K562 (cell line): ENCODE measurements around the gene LHPP. TPM values are rescaled to one million over a fixed set of nuclear protein-coding genes. Genes with fewer than 3 reads are reported as not detected.

Experiments used
- ATAC-seq: fragments of 200-7000 bp; cut with Tn5 transposase; 3 replicates; pipeline ENCODE4 v1.9.1; 2020; ENCODE audit warnings: moderate library complexity
- BruUV-seq: library from RNA; stranded (reverse); fragments of 400-500 nt; replicated peaks from 2 replicates; lab custom pipeline; 2021; lab: Mats Ljungman, UMichigan
- CTCF ChIA-PET: fragments of 300-600 bp; formaldehyde crosslinking; extraction: SDS; loops from one replicate; lab custom pipeline; 2021; ENCODE audit warnings: low intra/inter-chr PET ratio; lab: Yijun Ruan, JAX
- POLR2A ChIA-PET: fragments of 300-600, 350-650 bp; sonication (Branson Sonifier 250); formaldehyde crosslinking; extraction: SDS; loops from one replicate; lab custom pipeline; 2021; ENCODE audit warnings: antibody characterized with exemption, inconsistent platforms; lab: Yijun Ruan, JAX
- DNase-seq, 4 experiments: peaks; one replicate each; pipeline versions ENCODE4 v3.0.0 to v3.0.0-alpha.2; 2011 to 2018; ENCODE audit warnings: low spot score in 3 of 4, mixed read lengths in 3 of 4; ENCODE audit errors: extremely low read depth in 1 of 4
- FAIRE-seq: peaks from 2 replicates; lab custom pipeline; 2011; peaks lifted over from hg19 to GRCh38; lab: Jason Lieb, UNC
- H2AFZ ChIP-seq: 2 replicates; pipeline ENCODE4 v1.6.0; 2011; ENCODE audit warnings: low read depth, low read length, control low read depth, inconsistent platforms
- H3K27ac ChIP-seq: fragments of 200-600 bp; 3 replicates; pipeline ENCODE4 v1.8.0; 2011; ENCODE audit warnings: low read depth, mild to moderate bottlenecking, control low read depth, inconsistent platforms, low read length, moderate library complexity, mixed read lengths; ENCODE audit errors: extremely low read depth
- H3K27me3 ChIP-seq, 2 experiments: fragments of 300-600 bp in 1 of 2; 2 replicates in 1 of 2; 3 replicates in 1 of 2; pipeline versions ENCODE4 v1.6.0 to v1.8.0; 2011; ENCODE audit warnings: inconsistent platforms in 2 of 2, low read length in 2 of 2, mild to moderate bottlenecking in 1 of 2, mixed read lengths in 1 of 2, moderate library complexity in 1 of 2; ENCODE audit not compliant: control insufficient read depth in 2 of 2, insufficient read depth in 2 of 2
- H3K36me3 ChIP-seq: fragments of 300-600 bp; 3 replicates; pipeline ENCODE4 v1.8.0; 2011; ENCODE audit warnings: mild to moderate bottlenecking, low read length, inconsistent platforms; ENCODE audit not compliant: control insufficient read depth, insufficient read depth
- H3K4me1 ChIP-seq, 2 experiments: fragments of 200-600 bp in 1 of 2; replicated peaks in 1 of 2; 2 replicates in 1 of 2; 3 replicates in 1 of 2; pipeline versions ENCODE4 v1.5.1 to v1.8.0; 2011; ENCODE audit warnings: inconsistent platforms in 2 of 2, low read length in 2 of 2, mild to moderate bottlenecking in 1 of 2, mixed read lengths in 1 of 2, moderate library complexity in 1 of 2; ENCODE audit not compliant: control insufficient read depth in 2 of 2, insufficient read depth in 2 of 2
- H3K4me2 ChIP-seq: 2 replicates; pipeline ENCODE4 v1.6.1; 2011; ENCODE audit warnings: low read length, control low read depth, inconsistent platforms, mixed read lengths; ENCODE audit not compliant: insufficient read depth
- H3K4me3 ChIP-seq: fragments of 200-600 bp; sonication (generic), shearing (Covaris generic); 2 replicates; pipeline ENCODE4 v1.5.1; 2016; ENCODE audit warnings: control low read depth, inconsistent platforms
- H3K79me2 ChIP-seq: fragments of 200-600 bp; 3 replicates; pipeline ENCODE4 v1.8.0; 2011; ENCODE audit warnings: low read length, inconsistent platforms; ENCODE audit not compliant: control insufficient read depth, insufficient read depth
- H3K9ac ChIP-seq, 2 experiments: 2 replicates each; pipeline versions ENCODE4 v1.6.0 to v1.6.1; 2011; ENCODE audit warnings: low read depth in 2 of 2, low read length in 2 of 2, control low read depth in 1 of 2, inconsistent platforms in 1 of 2, mild to moderate bottlenecking in 1 of 2, mixed read lengths in 1 of 2; ENCODE audit not compliant: insufficient read depth in 1 of 2
- H3K9me1 ChIP-seq: one replicate; pipeline ENCODE4 v1.6.0; 2011; ENCODE audit warnings: inconsistent platforms, mild to moderate bottlenecking, low read length, moderate library complexity; ENCODE audit not compliant: control insufficient read depth, insufficient read depth
- H3K9me3 ChIP-seq: replicated peaks from 2 replicates; pipeline ENCODE4 v1.5.1; 2011; ENCODE audit warnings: low read depth, low read length, inconsistent platforms; ENCODE audit not compliant: control insufficient read depth, insufficient read depth
- H4K20me1 ChIP-seq: replicated peaks from 2 replicates; pipeline ENCODE4 v1.6.1; 2011; ENCODE audit warnings: low read length, inconsistent platforms, mixed read lengths; ENCODE audit not compliant: control insufficient read depth, insufficient read depth
- C11orf30 ChIP-seq: fragments of 450-650 bp; IDR thresholded peaks from 2 replicates; pipeline ENCODE4 v1.6.1; 2016; ENCODE audit warnings: low read depth, mild to moderate bottlenecking
- GABPB2 ChIP-seq: fragments of 250-450 bp; sonication (Bioruptor Pico); conservative IDR thresholded peaks from 2 replicates; pipeline ENCODE4 v1.5.1; 2021; ENCODE audit warnings: mild to moderate bottlenecking
- RBM25 ChIP-seq: fragments of 200-400 bp; formaldehyde crosslinking; IDR thresholded peaks from 2 replicates; pipeline ENCODE4 v1.6.1; 2018; ENCODE audit warnings: low read length, low read depth, moderate library complexity; ENCODE audit not compliant: severe bottlenecking
- ZBTB33 ChIP-seq: sonication (generic); formaldehyde crosslinking; IDR thresholded peaks from 2 replicates; pipeline ENCODE4 v1.8.1; 2023; ENCODE audit warnings: mild to moderate bottlenecking, missing genetic modification reagents
- ZC3H11A ChIP-seq: IDR thresholded peaks from 2 replicates; pipeline ENCODE4 v1.6.1; 2012; ENCODE audit warnings: low read depth, low read length, improper control_type of control experiment
- WGBS: fragments of 100-300 bp; shearing (Covaris generic); methylation state at CpG from one replicate; pipeline ENCODE4 v1.1.6; 2016; ENCODE audit warnings: low coverage, mixed read lengths; ENCODE audit not compliant: insufficient coverage; ENCODE audit errors: missing lambda C conversion rate; 5-methylcytosine and 5-hydroxymethylcytosine counted together
- in situ Hi-C: fragments of 300-500 bp; cut with MboI; formaldehyde crosslinking; loops from 4 replicates; pipeline ENCODE4 v1.15.0; 2018; ENCODE audit warnings: inconsistent platforms, mixed read lengths
- intact Hi-C: fragments of 100-400 bp; cut with micrococcal nuclease; formaldehyde crosslinking; loops from 2 replicates; pipeline ENCODE4 v1.14.2; 2022
- polyA plus RNA-seq, 8 experiments: library from polyadenylated mRNA; depleted of rRNA in 4 of 8; stranded (reverse) in 5 of 8; unstranded in 3 of 8; fragments of >200 nt; fragmentation: Nextera tagmentation in 2 of 8; fragmentation: Illumina TruSeq in 1 of 8; extraction: Ambion mirVana in 2 of 8; extraction: Trizol in 1 of 8; gene quantifications; 2 replicates each; pipeline versions ENCODE4 v1.2.1 to v1.2.3, GENCODE V29; 2011 to 2014; ENCODE audit warnings: inconsistent platforms in 1 of 8, missing spikeins in 1 of 8
- total RNA-seq, 7 experiments: library from RNA; depleted of rRNA in 6 of 7; stranded (reverse); fragments of >200 nt in 6 of 7; fragmentation: Illumina TruSeq in 2 of 7; extraction: Trizol in 2 of 7; gene quantifications; 2 replicates each; pipeline versions ENCODE4 v1.2.1 to v1.2.3, GENCODE V29; 2011 to 2021; ENCODE audit warnings: low replicate concordance in 1 of 7

Gene LHPP
- total and polyA plus RNA-seq, 9 of the 15 experiments (the other 6 are each of a cell fraction or from before 2014, with no cell fraction given) = 0.34 to 7.4 (median 3.0) TPM

DNA sequence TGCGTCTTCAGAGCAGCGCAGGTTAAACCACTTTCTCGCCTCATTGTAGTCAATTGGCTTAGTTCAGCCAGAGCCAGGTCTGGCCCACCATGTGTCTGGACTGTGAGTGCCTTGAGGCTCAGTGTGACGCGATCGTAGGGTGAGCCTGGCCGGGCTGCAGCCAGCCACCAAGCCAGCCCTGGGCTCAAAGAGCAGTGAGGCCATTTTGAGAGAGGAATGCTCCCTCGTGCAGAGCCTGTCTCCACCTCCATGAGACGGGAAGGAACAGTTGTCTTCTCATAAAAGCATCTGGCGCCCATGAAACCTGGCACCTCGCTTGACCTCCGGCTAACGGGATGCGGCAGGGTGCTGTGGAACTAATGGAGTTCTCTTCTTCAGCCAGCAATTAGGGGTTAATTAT, 34.5 kb downstream of the LHPP start:
- ChIA-PET POLR2A (interaction anchor here (0.6 kb wide), 1 partner anchor 9 kb away, joined by 3 read pairs; no protein-coding TSS in a partner anchor), CTCF (no interaction called here)
- FAIRE-seq = no peak
- ATAC-seq = no peak
- 58% methylated on average over 9 of the region's 14 CpGs for WGBS
- no peak overlapping the region for H3K27ac ChIP-seq
- peaks cover 0 to 19% of the 10 kb centered on the region in 2 experiments; a peak in 3 of 5 replicates for H3K4me1 ChIP-seq
- in situ Hi-C loops (no loop called here), intact Hi-C loops (no loop called here)
- H3K9me3 ChIP-seq = peaks cover 5% of the 10 kb centered on the region; the same call in 1 of the 2 replicates
- H2AFZ ChIP-seq = no peak overlapping the region
- H3K79me2 ChIP-seq = no peaks in the 10 kb centered on the region
- no peaks in the 10 kb centered on the region for H3K36me3 ChIP-seq
- no TSS peak for BruUV-seq
- H4K20me1 ChIP-seq = no peaks in the 10 kb centered on the region
- H3K27me3 ChIP-seq = no peaks in the 10 kb centered on the region
- no peak overlapping the region for H3K4me3 ChIP-seq
- H3K4me2 ChIP-seq = no peak overlapping the region
- no peak for DNase-seq
- no peak overlapping the region for H3K9ac ChIP-seq
- TF ChIP-seq RBM25 = no peak
- H3K9me1 ChIP-seq = no peaks in the 10 kb centered on the region

- POLR2A ChIA-PET = no interaction called here
- in situ Hi-C loops = no loop called here
- Histone ChIP-seq H3K27ac (no peak overlapping the region), H3K4me3 (no peak overlapping the region), H3K9ac (no peak overlapping the region), H4K20me1 (no peaks in the 10 kb centered on the region), H3K36me3 (no peaks in the 10 kb centered on the region)
- BruUV-seq = no TSS peak
- no peak for FAIRE-seq
- intact Hi-C loops = no loop called here
- TF ChIP-seq ZC3H11A (no peak), GABPB2 (CRISPR knock-in tag) (no peak), C11orf30 (no peak), ZBTB33 (CRISPR knock-in tag) (peak; percentile 91)
- TF ChIP-seq, all 486 proteins: peak for 1
- ATAC-seq (0 out of 3 replicates have a peak, but pooled peaks have one; percentile 43), DNase-seq (no peak)
- Histone ChIP-seq H3K9me1 (no peaks in the 10 kb centered on the region), H2AFZ (no peak overlapping the region), H3K79me2 (no peaks in the 10 kb centered on the region), H3K9me3 (peaks cover 5% of the 10 kb centered on the region; the same call in 1 of the 2 replicates), H3K4me2 (no peak overlapping the region), H3K27me3 (no peaks in the 10 kb centered on the region), H3K4me1 (peaks cover 0 to 19% of the 10 kb centered on the region in 2 experiments; a peak in 3 of 5 replicates)
- CTCF ChIA-PET = no interaction called here
- 62% methylated on average over 17 of the region's 24 CpGs for WGBS
These were observed 35.0 kb downstream of the LHPP start for GRCh38 chr10:124496620-124497019.
